Liver (tissue), 9 donors: ENCODE measurements around the gene SEC14L5. TPM values are rescaled to one million over a fixed set of nuclear protein-coding genes. Genes with fewer than 3 reads are reported as not detected.

Source experiments
- DNase-seq: peaks from one replicate; pipeline ENCODE4 v3.0.0-alpha.2; 2017; ENCODE audit warnings: low spot score
- H3K27ac ChIP-seq, 2 donors: one replicate each; pipeline ENCODE4 v1.7.0; 2013; ENCODE audit warnings: inconsistent platforms in 2 of 2, low read length in 2 of 2, control low read depth in 1 of 2, low read depth in 1 of 2, mild to moderate bottlenecking in 1 of 2
- H3K27me3 ChIP-seq, 4 donors: one replicate each; pipeline versions ENCODE4 v1.6.1 to v1.7.0; 2013; ENCODE audit warnings: low read length in 3 of 4, inconsistent platforms in 1 of 4, mild to moderate bottlenecking in 1 of 4, moderate library complexity in 1 of 4; ENCODE audit not compliant: control insufficient read depth in 4 of 4, insufficient read depth in 4 of 4
- H3K36me3 ChIP-seq, 4 donors: one replicate each; pipeline versions ENCODE4 v1.6.1 to v1.7.0; 2013; ENCODE audit warnings: low read length in 3 of 4, mild to moderate bottlenecking in 3 of 4, low read depth in 1 of 4, moderate library complexity in 1 of 4; ENCODE audit not compliant: control insufficient read depth in 4 of 4, insufficient read depth in 3 of 4
- H3K4me1 ChIP-seq, 4 donors: one replicate each; pipeline versions ENCODE4 v1.6.1 to v1.7.0; 2013; ENCODE audit warnings: low read length in 3 of 4, mild to moderate bottlenecking in 3 of 4, moderate library complexity in 1 of 4; ENCODE audit not compliant: control insufficient read depth in 4 of 4, insufficient read depth in 4 of 4
- H3K4me3 ChIP-seq, 3 donors: one replicate each; pipeline versions ENCODE4 v1.6.1 to v1.7.0; 2013; ENCODE audit warnings: low read length in 3 of 3, control low read depth in 1 of 3, low read depth in 1 of 3, mild to moderate bottlenecking in 1 of 3
- H3K9ac ChIP-seq, 2 donors: one replicate each; pipeline ENCODE4 v1.7.0; 2013; ENCODE audit warnings: low read length in 2 of 2, mild to moderate bottlenecking in 2 of 2, moderate library complexity in 2 of 2, control low read depth in 1 of 2, low read depth in 1 of 2
- H3K9me3 ChIP-seq, 4 donors: one replicate each; pipeline versions ENCODE4 v1.6.1 to v1.7.0; 2013; ENCODE audit warnings: low read length in 3 of 4; ENCODE audit not compliant: control insufficient read depth in 4 of 4
- ATF3 ChIP-seq: IDR thresholded peaks from 2 replicates; pipeline ENCODE4 v1.6.1; 2016; ENCODE audit warnings: antibody characterized with exemption
- CTCF ChIP-seq: fragments of 150-350 bp; IDR thresholded peaks from 2 replicates; pipeline ENCODE4 v1.5.1; 2017; ENCODE audit warnings: improper control_type of control experiment, low read depth, low read length; ENCODE audit not compliant: missing input control
- EGR1 ChIP-seq, 2 donors: IDR thresholded peaks; 2 replicates each; pipeline ENCODE4 v1.6.1; 2016 to 2018; ENCODE audit warnings: antibody characterized with exemption in 2 of 2, low read depth in 2 of 2
- FOXA1 ChIP-seq: IDR thresholded peaks from 2 replicates; pipeline ENCODE4 v1.6.1; 2016; ENCODE audit warnings: antibody characterized with exemption
- FOXA2 ChIP-seq: IDR thresholded peaks from 2 replicates; pipeline ENCODE4 v1.6.1; 2016; ENCODE audit warnings: antibody characterized with exemption
- GABPA ChIP-seq, 2 donors: IDR thresholded peaks in 1 of 2; conservative IDR thresholded peaks in 1 of 2; 2 replicates each; pipeline ENCODE4 v1.6.1; 2016; ENCODE audit warnings: antibody characterized with exemption in 2 of 2, mild to moderate bottlenecking in 1 of 2, moderate library complexity in 1 of 2
- HNF4A ChIP-seq, 2 donors: conservative IDR thresholded peaks; 2 replicates each; pipeline ENCODE4 v1.6.1; 2016; ENCODE audit warnings: antibody characterized with exemption in 2 of 2, mild to moderate bottlenecking in 2 of 2
- HNF4G ChIP-seq: IDR thresholded peaks from 2 replicates; pipeline ENCODE4 v1.6.1; 2016; ENCODE audit warnings: antibody characterized with exemption
- JUND ChIP-seq, 2 donors: IDR thresholded peaks; 2 replicates each; pipeline ENCODE4 v1.6.1; 2016; ENCODE audit warnings: antibody characterized with exemption in 2 of 2
- MAX ChIP-seq: IDR thresholded peaks from 2 replicates; pipeline ENCODE4 v1.6.1; 2016; ENCODE audit warnings: antibody characterized with exemption
- NR2F2 ChIP-seq: IDR thresholded peaks from 2 replicates; pipeline ENCODE4 v1.6.1; 2016; ENCODE audit warnings: antibody characterized with exemption
- RAD21 ChIP-seq, 2 donors: IDR thresholded peaks; 2 replicates each; pipeline ENCODE4 v1.6.1; 2016; ENCODE audit warnings: antibody characterized with exemption in 2 of 2, mild to moderate bottlenecking in 2 of 2
- RXRA ChIP-seq, 2 donors: IDR thresholded peaks; 2 replicates each; pipeline ENCODE4 v1.6.1; 2017 to 2018; ENCODE audit warnings: antibody characterized with exemption in 2 of 2, mild to moderate bottlenecking in 1 of 2
- SP1 ChIP-seq: IDR thresholded peaks from 2 replicates; pipeline ENCODE4 v1.6.1; 2018; ENCODE audit warnings: antibody characterized with exemption, mild to moderate bottlenecking
- TAF1 ChIP-seq: conservative IDR thresholded peaks from 2 replicates; pipeline ENCODE4 v1.6.1; 2016; ENCODE audit warnings: antibody characterized with exemption, mild to moderate bottlenecking
- YY1 ChIP-seq: IDR thresholded peaks from 2 replicates; pipeline ENCODE4 v1.6.1; 2016; ENCODE audit warnings: antibody characterized with exemption, mild to moderate bottlenecking
- WGBS: extraction: QIAGEN DNeasy Blood & Tissue Kit; methylation state at CpG from one replicate; pipeline ENCODE4 v1.1.7; 2013; 5-methylcytosine and 5-hydroxymethylcytosine counted together
- polyA plus RNA-seq, 2 donors: library from polyadenylated mRNA; stranded (reverse) in 1 of 2; unstranded in 1 of 2; fragments of 200-250 nt in 1 of 2; fragments of >200 nt in 1 of 2; fragmentation: Nextera tagmentation in 1 of 2; extraction: Ambion mirVana in 1 of 2; gene quantifications; one replicate each; pipeline versions ENCODE4 v1.2.1 to v1.2.3, GENCODE V29; 2013 to 2015
- total RNA-seq, 2 donors: library from RNA; depleted of rRNA; stranded (reverse); fragments of >200 nt; gene quantifications; one replicate each; pipeline ENCODE4 v1.2.3, GENCODE V29; 2014
- TF ChIP-seq, protein P1 (sequence below): IDR thresholded peaks from 2 replicates; pipeline ENCODE4 v1.6.1; 2016; ENCODE audit warnings: antibody characterized with exemption, mild to moderate bottlenecking
- TF ChIP-seq, protein P2 (sequence below): IDR thresholded peaks from 2 replicates; pipeline ENCODE4 v1.6.1; 2016; ENCODE audit warnings: antibody characterized with exemption
- donor health status: healthy.
- donor health status: healthy.
- donor health status: healthy.
- donor health status: healthy.
- donor health status: healthy.

SEC14L5 gene
- total and polyA plus RNA-seq, 4 donors, result 0.03 to 0.65 (median 0.12) TPM

DNA sequence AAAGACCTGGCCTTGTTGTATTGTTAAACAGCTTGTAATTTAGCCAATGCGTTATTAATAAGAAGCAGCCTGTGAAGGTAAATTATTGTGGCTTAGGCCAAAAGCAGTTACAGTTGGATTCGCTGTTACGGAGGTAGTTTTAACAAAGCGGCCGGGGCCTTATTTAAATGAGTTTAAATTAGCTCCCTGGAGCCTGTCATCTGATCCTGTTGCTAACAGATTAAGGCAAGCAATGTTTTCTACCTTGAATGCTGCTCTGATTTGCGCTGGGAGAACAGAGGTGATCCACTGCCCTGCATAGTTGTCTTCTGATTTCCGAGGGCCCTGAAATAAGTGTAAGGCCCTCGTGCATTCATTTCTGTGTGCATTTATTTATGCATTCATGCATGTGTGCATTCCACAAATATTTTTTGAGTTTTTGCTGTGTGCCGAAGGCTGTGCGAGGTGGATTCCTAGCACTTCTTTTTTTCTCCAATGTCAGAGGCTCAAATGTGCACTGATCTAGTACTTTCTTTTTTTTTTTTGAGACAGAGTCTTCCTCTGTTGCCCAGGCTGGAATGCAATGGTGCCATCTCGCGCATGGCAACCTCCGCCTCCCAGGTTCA lies 10.9 kb downstream of the SEC14L5 start:
- DNase-seq, result no peak
- Histone ChIP-seq H3K9ac (no peak overlapping the region), H3K4me1 (no peaks in the 10 kb centered on the region), H3K36me3 (no peaks in the 10 kb centered on the region), H3K9me3 (no peaks in the 10 kb centered on the region), H3K27ac (no peak overlapping the region), H3K27me3 (no peaks in the 10 kb centered on the region), H3K4me3 (no peak overlapping the region)
- TF ChIP-seq FOXA2 (no peak), GABPA (IDR thresholded peaks at IDR 0.05 in 1 of 2, conservative IDR thresholded peaks at IDR 0.05 in 1 of 2) (no peak), CTCF (no peak), ATF3 (no peak), RAD21 (IDR thresholded peaks at IDR 0.05) (no peak), TAF1 (no peak)
- TF ChIP-seq, protein P1, sequence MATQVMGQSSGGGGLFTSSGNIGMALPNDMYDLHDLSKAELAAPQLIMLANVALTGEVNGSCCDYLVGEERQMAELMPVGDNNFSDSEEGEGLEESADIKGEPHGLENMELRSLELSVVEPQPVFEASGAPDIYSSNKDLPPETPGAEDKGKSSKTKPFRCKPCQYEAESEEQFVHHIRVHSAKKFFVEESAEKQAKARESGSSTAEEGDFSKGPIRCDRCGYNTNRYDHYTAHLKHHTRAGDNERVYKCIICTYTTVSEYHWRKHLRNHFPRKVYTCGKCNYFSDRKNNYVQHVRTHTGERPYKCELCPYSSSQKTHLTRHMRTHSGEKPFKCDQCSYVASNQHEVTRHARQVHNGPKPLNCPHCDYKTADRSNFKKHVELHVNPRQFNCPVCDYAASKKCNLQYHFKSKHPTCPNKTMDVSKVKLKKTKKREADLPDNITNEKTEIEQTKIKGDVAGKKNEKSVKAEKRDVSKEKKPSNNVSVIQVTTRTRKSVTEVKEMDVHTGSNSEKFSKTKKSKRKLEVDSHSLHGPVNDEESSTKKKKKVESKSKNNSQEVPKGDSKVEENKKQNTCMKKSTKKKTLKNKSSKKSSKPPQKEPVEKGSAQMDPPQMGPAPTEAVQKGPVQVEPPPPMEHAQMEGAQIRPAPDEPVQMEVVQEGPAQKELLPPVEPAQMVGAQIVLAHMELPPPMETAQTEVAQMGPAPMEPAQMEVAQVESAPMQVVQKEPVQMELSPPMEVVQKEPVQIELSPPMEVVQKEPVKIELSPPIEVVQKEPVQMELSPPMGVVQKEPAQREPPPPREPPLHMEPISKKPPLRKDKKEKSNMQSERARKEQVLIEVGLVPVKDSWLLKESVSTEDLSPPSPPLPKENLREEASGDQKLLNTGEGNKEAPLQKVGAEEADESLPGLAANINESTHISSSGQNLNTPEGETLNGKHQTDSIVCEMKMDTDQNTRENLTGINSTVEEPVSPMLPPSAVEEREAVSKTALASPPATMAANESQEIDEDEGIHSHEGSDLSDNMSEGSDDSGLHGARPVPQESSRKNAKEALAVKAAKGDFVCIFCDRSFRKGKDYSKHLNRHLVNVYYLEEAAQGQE, result no peak
- WGBS, result 86% methylated on average over 13 of the region's 13 CpGs

GRCh38 chr16:4970010-4970409 lies 11.9 kb downstream of the SEC14L5 start:
- TF ChIP-seq, protein P1, result no peak
- TF ChIP-seq HNF4A (conservative IDR thresholded peaks at IDR 0.05) (no peak), YY1 (no peak), NR2F2 (no peak), RXRA (IDR thresholded peaks at IDR 0.05) (no peak), HNF4G (no peak), MAX (no peak), CTCF (no peak), JUND (IDR thresholded peaks at IDR 0.05) (no peak), SP1 (no peak), GABPA (IDR thresholded peaks at IDR 0.05 in 1 of 2, conservative IDR thresholded peaks at IDR 0.05 in 1 of 2) (no peak), RAD21 (IDR thresholded peaks at IDR 0.05) (no peak), ATF3 (no peak), FOXA1 (no peak), EGR1 (IDR thresholded peaks at IDR 0.05; ENCODE audit: low read depth in 2 of 2) (no peak), TAF1 (no peak)
- TF ChIP-seq, protein P2, sequence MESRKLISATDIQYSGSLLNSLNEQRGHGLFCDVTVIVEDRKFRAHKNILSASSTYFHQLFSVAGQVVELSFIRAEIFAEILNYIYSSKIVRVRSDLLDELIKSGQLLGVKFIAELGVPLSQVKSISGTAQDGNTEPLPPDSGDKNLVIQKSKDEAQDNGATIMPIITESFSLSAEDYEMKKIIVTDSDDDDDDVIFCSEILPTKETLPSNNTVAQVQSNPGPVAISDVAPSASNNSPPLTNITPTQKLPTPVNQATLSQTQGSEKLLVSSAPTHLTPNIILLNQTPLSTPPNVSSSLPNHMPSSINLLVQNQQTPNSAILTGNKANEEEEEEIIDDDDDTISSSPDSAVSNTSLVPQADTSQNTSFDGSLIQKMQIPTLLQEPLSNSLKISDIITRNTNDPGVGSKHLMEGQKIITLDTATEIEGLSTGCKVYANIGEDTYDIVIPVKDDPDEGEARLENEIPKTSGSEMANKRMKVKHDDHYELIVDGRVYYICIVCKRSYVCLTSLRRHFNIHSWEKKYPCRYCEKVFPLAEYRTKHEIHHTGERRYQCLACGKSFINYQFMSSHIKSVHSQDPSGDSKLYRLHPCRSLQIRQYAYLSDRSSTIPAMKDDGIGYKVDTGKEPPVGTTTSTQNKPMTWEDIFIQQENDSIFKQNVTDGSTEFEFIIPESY, result no peak
- Histone ChIP-seq H3K27me3 (no peaks in the 10 kb centered on the region), H3K4me3 (no peak overlapping the region), H3K4me1 (no peaks in the 10 kb centered on the region), H3K27ac (no peak overlapping the region), H3K9ac (no peak overlapping the region), H3K36me3 (no peaks in the 10 kb centered on the region), H3K9me3 (no peaks in the 10 kb centered on the region)
- WGBS, result 65% methylated on average over 3 of the region's 3 CpGs
- DNase-seq, result no peak
